Astrocyte (in vitro differentiated cells and primary cell): Measurements from ENCODE around the gene HOXA5. TPM values are rescaled to one million over a fixed set of nuclear protein-coding genes. Genes with fewer than 3 reads are reported as not detected.

Experiments used
- DNase-seq: peaks from one replicate; pipeline ENCODE4 v3.0.0-alpha.2; 2010; ENCODE audit warnings: low read depth
- FAIRE-seq: peaks from 2 replicates; lab custom pipeline; 2011; peaks lifted over from hg19 to GRCh38; lab: Jason Lieb, UNC
- H2AFZ ChIP-seq: 2 replicates; pipeline ENCODE4 v1.6.0; 2012; ENCODE audit warnings: low read depth, low read length, inconsistent platforms
- H3K27ac ChIP-seq: 2 replicates; pipeline ENCODE4 v1.5.1; 2011; ENCODE audit warnings: low read depth, low read length, inconsistent platforms
- H3K27me3 ChIP-seq: 2 replicates; pipeline ENCODE4 v1.6.0; 2011; ENCODE audit warnings: low read length, inconsistent platforms; ENCODE audit not compliant: insufficient read depth
- H3K36me3 ChIP-seq: 2 replicates; pipeline ENCODE4 v1.5.1; 2011; ENCODE audit warnings: low read length, inconsistent platforms; ENCODE audit not compliant: insufficient read depth
- H3K4me1 ChIP-seq: 2 replicates; pipeline ENCODE4 v1.5.1; 2011; ENCODE audit warnings: low read length, inconsistent platforms; ENCODE audit not compliant: insufficient read depth
- H3K4me2 ChIP-seq: 2 replicates; pipeline ENCODE4 v1.6.0; 2012; ENCODE audit warnings: low read length, inconsistent platforms
- H3K4me3 ChIP-seq: 2 replicates; pipeline ENCODE4 v1.5.1; 2011; ENCODE audit warnings: low read depth, mild to moderate bottlenecking, low read length, inconsistent platforms; ENCODE audit not compliant: insufficient read depth
- H3K79me2 ChIP-seq: 2 replicates; pipeline ENCODE4 v1.6.0; 2012; ENCODE audit warnings: mild to moderate bottlenecking, low read length, inconsistent platforms; ENCODE audit not compliant: insufficient read depth
- H3K9ac ChIP-seq: 2 replicates; pipeline ENCODE4 v1.6.0; 2012; ENCODE audit warnings: mild to moderate bottlenecking, low read length, inconsistent platforms
- H3K9me3 ChIP-seq: 2 replicates; pipeline ENCODE4 v1.5.1; 2012; ENCODE audit warnings: low read depth, mild to moderate bottlenecking, low read length, inconsistent platforms; ENCODE audit not compliant: insufficient read depth
- H4K20me1 ChIP-seq: 2 replicates; pipeline ENCODE4 v1.6.0; 2012; ENCODE audit warnings: low read length, inconsistent platforms; ENCODE audit not compliant: insufficient read depth
- H3K27ac Mint-ChIP-seq: one replicate; pipeline ENCODE4 v1.8.0; 2021; ENCODE audit warnings: mild to moderate bottlenecking, mixed read lengths; ENCODE audit not compliant: unreplicated experiment
- H3K27me3 Mint-ChIP-seq: one replicate; pipeline ENCODE4 v1.8.0; 2021; ENCODE audit warnings: low read depth, mixed read lengths; ENCODE audit not compliant: unreplicated experiment
- H3K36me3 Mint-ChIP-seq: one replicate; pipeline ENCODE4 v1.8.0; 2021; ENCODE audit warnings: low read depth, mixed read lengths; ENCODE audit not compliant: unreplicated experiment
- H3K4me1 Mint-ChIP-seq: one replicate; pipeline ENCODE4 v1.8.0; 2021; ENCODE audit warnings: low read depth, mixed read lengths; ENCODE audit not compliant: unreplicated experiment
- H3K4me3 Mint-ChIP-seq: one replicate; pipeline ENCODE4 v1.8.0; 2021; ENCODE audit warnings: mild to moderate bottlenecking, moderate library complexity, mixed read lengths; ENCODE audit not compliant: unreplicated experiment
- H3K9me3 Mint-ChIP-seq: one replicate; pipeline ENCODE4 v1.8.0; 2021; ENCODE audit warnings: mild to moderate bottlenecking, mixed read lengths; ENCODE audit not compliant: unreplicated experiment
- EZH2 ChIP-seq: IDR thresholded peaks from 2 replicates; pipeline ENCODE4 v1.6.1; 2012; ENCODE audit warnings: mild to moderate bottlenecking, low read length, inconsistent platforms; ENCODE audit not compliant: insufficient read depth
- total RNA-seq: library from RNA; stranded (reverse); gene quantifications from 2 replicates; pipeline ENCODE4 v1.2.1, GENCODE V29; 2021
- TF ChIP-seq, protein P1 (sequence below): IDR thresholded peaks from 2 replicates; pipeline ENCODE4 v1.5.1; 2011; ENCODE audit warnings: low read depth, mild to moderate bottlenecking, inconsistent platforms, low read length, moderate library complexity; ENCODE audit not compliant: insufficient read depth

The HOXA5 gene
- total RNA-seq, 1 donor from 2014 or later, result not detected

DNA sequence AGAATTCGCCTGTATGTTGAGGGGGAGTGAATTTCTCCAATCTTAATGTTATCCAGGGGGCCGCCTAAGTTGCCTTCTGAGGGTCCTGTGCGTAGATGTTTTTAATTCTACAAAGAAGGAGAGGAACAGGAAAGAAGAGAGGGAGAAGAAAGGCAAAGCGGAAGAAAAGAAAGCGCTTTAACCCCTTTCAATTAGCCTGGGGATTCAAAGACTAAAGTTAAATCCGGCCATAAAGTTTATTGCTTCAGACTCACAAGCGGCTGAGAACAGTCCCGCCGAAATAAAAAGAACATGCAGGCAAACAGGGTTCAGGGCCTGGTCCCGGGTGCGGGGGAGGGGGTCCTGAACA, 4.5 kb downstream of the HOXA5 start:
- peaks cover 28% of the 10 kb centered on the region for H3K9me3 Mint-ChIP-seq
- Histone ChIP-seq H3K36me3 (no peaks in the 10 kb centered on the region), H3K79me2 (no peaks in the 10 kb centered on the region), H3K9ac (no peak overlapping the region), H3K4me2 (no peak overlapping the region), H2AFZ (no peak overlapping the region), H3K4me3 (no peak overlapping the region), H4K20me1 (peaks cover under 1% of the 10 kb centered on the region), H3K27me3 (peaks cover 93% of the 10 kb centered on the region), H3K27ac (no peak overlapping the region), H3K4me1 (peaks cover 6% of the 10 kb centered on the region), H3K9me3 (no peaks in the 10 kb centered on the region)
- DNase-seq, result no peak
- FAIRE-seq, result no peak
- H3K4me3 Mint-ChIP-seq, result no peak overlapping the region
- H3K27ac Mint-ChIP-seq, result no peak overlapping the region
- no peak for TF ChIP-seq EZH2
- TF ChIP-seq, protein P1, sequence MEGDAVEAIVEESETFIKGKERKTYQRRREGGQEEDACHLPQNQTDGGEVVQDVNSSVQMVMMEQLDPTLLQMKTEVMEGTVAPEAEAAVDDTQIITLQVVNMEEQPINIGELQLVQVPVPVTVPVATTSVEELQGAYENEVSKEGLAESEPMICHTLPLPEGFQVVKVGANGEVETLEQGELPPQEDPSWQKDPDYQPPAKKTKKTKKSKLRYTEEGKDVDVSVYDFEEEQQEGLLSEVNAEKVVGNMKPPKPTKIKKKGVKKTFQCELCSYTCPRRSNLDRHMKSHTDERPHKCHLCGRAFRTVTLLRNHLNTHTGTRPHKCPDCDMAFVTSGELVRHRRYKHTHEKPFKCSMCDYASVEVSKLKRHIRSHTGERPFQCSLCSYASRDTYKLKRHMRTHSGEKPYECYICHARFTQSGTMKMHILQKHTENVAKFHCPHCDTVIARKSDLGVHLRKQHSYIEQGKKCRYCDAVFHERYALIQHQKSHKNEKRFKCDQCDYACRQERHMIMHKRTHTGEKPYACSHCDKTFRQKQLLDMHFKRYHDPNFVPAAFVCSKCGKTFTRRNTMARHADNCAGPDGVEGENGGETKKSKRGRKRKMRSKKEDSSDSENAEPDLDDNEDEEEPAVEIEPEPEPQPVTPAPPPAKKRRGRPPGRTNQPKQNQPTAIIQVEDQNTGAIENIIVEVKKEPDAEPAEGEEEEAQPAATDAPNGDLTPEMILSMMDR, result no peak
- peaks cover 3% of the 10 kb centered on the region for H3K36me3 Mint-ChIP-seq
- H3K27me3 Mint-ChIP-seq, result peaks cover 89% of the 10 kb centered on the region
- H3K4me1 Mint-ChIP-seq, result no peaks in the 10 kb centered on the region

DNA sequence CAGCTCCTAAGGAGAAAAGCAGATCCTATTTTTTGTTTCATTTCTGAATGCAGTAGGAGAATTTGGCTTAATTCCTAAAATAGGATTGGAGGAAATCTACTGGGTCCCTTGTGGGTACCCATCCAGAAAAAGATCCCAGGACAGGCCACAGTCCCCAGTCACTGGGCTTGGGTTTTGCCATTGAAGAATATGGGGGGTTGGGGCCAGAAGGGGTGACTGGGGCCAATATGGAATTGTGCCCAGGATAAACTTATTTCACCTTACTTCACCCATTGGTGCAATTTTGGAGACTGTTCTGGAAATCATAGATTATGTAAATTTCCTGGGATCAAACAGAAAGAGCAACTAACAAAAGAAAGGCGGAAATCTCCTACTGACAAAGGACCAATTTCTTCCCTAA, 5.0 kb downstream of the HOXA5 start:
- no peak overlapping the region for H3K4me2 ChIP-seq

More for the DNA sequence above, 5.0 kb downstream of the HOXA5 start:
- peaks cover 24% of the 10 kb centered on the region for H3K9me3 Mint-ChIP-seq
- H3K27ac ChIP-seq, result no peak overlapping the region
- H3K4me3 Mint-ChIP-seq, result no peak overlapping the region
- H3K27me3 ChIP-seq, result peaks cover 92% of the 10 kb centered on the region
- H3K4me1 Mint-ChIP-seq, result no peaks in the 10 kb centered on the region
- no peak overlapping the region for H3K9ac ChIP-seq
- H4K20me1 ChIP-seq, result no peaks in the 10 kb centered on the region
- peaks cover 3% of the 10 kb centered on the region for H3K36me3 Mint-ChIP-seq
- no peaks in the 10 kb centered on the region for H3K9me3 ChIP-seq
- no peaks in the 10 kb centered on the region for H3K79me2 ChIP-seq
- H3K4me1 ChIP-seq, result peaks cover 6% of the 10 kb centered on the region
- FAIRE-seq (no peak), DNase-seq (no peak)
- H3K27me3 Mint-ChIP-seq, result peaks cover 91% of the 10 kb centered on the region
- H3K4me3 ChIP-seq, result no peak overlapping the region
- no peak overlapping the region for H2AFZ ChIP-seq
- no peak overlapping the region for H3K27ac Mint-ChIP-seq
- TF ChIP-seq EZH2, result no peak
- TF ChIP-seq, protein P1, result no peak
- no peaks in the 10 kb centered on the region for H3K36me3 ChIP-seq
